Activated T-helper 1 cell treated with anti-CD3 and anti-CD28 coated beads, Interleukin-2, amount 50 U/mL, for 16 hours (primary cell): ENCODE results near the gene PPFIA2.
"Not testable (repeated sequence)": the region's sequence is repeated elsewhere in the genome, so short reads cannot be mapped to it uniquely, and the experiment has no call there.

Source experiments
- DNase-seq, 2 donors: peaks; one replicate each; pipeline ENCODE4 v3.0.0-alpha.2; 2020; ENCODE audit warnings: low read depth in 1 of 2, low spot score in 1 of 2

Gene PPFIA2

GRCh38 chr12:81670759-81671158 is 88.4 kb downstream of the PPFIA2 start:
- DNase-seq, result no peak

GRCh38 chr12:81668475-81668874 is 90.7 kb downstream of the PPFIA2 start:
- DNase-seq, result no peak

GRCh38 chr12:81659310-81659709 is 99.8 kb downstream of the PPFIA2 start:
- not testable (repeated sequence) for DNase-seq

- no peak for DNase-seq
Measured at GRCh38 chr12:81644503-81644902, 114.6 kb downstream of the PPFIA2 start.

GRCh38 chr12:81639196-81639595 is 120.0 kb downstream of the PPFIA2 start:
- no peak for DNase-seq

- no peak for DNase-seq
Measured at GRCh38 chr12:81633127-81633526, 126.0 kb downstream of the PPFIA2 start.

GRCh38 chr12:81627336-81628189 is 131.6 kb downstream of the PPFIA2 start:
- no peak for DNase-seq

- no peak for DNase-seq
Measured at GRCh38 chr12:81626406-81626805, 132.7 kb downstream of the PPFIA2 start.

GRCh38 chr12:81617915-81618314 is 141.2 kb downstream of the PPFIA2 start:
- no peak for DNase-seq

GRCh38 chr12:81615026-81615588 is 144.0 kb downstream of the PPFIA2 start:
- no peak for DNase-seq

- no peak for DNase-seq
Measured at GRCh38 chr12:81610955-81611889, 147.9 kb downstream of the PPFIA2 start.

GRCh38 chr12:81597928-81598604 is 161.1 kb downstream of the PPFIA2 start:
- no peak for DNase-seq

GRCh38 chr12:81596558-81596957 is 162.6 kb downstream of the PPFIA2 start:
- no peak for DNase-seq

GRCh38 chr12:81591256-81591655 is 167.9 kb downstream of the PPFIA2 start:
- no peak for DNase-seq

- DNase-seq, result not testable (repeated sequence)
Measured at GRCh38 chr12:81590703-81591102, 168.4 kb downstream of the PPFIA2 start.

- DNase-seq, result no peak
Measured at GRCh38 chr12:81588235-81589008, 170.7 kb downstream of the PPFIA2 start.

- DNase-seq, result no peak
Measured at GRCh38 chr12:81585787-81586186, 173.4 kb downstream of the PPFIA2 start.

GRCh38 chr12:81573228-81573627 is 185.9 kb downstream of the PPFIA2 start:
- no peak for DNase-seq

GRCh38 chr12:81572411-81572810 is 186.7 kb downstream of the PPFIA2 start:
- DNase-seq, result no peak

GRCh38 chr12:81570234-81570633 is 188.9 kb downstream of the PPFIA2 start:
- DNase-seq, result no peak
